ENCODE results near the gene CDC42BPB. TPM values are rescaled to one million over a fixed set of nuclear protein-coding genes. Genes with fewer than 3 reads are reported as not detected.

CDC42BPB gene
- total RNA-seq, 2 experiments from 2014 or later, result 6.6 to 7.6 TPM

DNA sequence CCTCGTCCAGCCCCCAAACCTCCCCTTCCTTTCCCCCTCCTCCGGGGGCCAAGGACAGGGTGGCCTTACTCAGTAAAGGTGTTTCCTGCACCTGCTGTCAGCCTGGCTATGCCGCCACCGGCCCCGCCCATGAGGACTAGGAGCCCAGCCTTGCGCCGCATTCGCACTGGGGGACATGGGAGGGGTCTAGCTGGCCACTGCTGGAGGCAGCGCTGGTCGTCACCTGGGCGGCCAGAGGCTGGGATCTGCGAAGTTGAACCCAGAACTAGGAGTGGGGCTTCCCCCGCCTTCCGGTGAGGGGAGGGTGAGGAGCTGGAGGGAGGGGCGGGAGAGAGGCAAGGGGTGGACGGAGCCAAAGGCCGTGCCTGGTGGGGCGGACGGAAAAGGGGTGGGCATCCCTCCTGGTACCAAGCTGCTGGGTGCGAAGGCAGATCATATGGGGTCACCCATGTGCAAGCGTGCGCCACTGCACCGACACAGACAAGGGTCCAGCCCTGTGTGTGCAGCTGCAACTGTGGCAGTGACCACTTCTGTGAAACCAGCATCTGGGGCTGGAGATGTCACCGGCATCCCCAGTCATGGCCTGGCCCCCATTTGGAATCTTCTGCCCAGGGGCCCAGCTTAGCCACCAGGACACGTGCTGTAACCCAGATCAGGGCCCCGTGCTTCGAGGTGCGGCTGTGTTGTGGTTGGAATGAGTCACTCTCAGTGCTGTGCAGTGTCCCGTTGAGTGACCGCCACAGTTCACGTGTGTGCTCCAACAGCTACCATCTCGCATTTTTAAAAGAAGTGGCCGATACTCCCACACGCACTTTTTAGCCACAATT is 126.4 kb downstream of the CDC42BPB start:
- Mint-ChIP-seq H3K4me1 (ENCODE audit: low read depth) (peaks cover 7% of the 10 kb centered on the region), H3K4me3 (peak overlapping the region; percentile 30), H3K27ac (no peak overlapping the region), H3K27me3 (peaks cover 16% of the 10 kb centered on the region), H3K36me3 (ENCODE audit: low read depth) (no peaks in the 10 kb centered on the region), H3K9me3 (no peaks in the 10 kb centered on the region)
- CTCF ChIA-PET, result no interaction called here
- TF ChIP-seq, protein P1, sequence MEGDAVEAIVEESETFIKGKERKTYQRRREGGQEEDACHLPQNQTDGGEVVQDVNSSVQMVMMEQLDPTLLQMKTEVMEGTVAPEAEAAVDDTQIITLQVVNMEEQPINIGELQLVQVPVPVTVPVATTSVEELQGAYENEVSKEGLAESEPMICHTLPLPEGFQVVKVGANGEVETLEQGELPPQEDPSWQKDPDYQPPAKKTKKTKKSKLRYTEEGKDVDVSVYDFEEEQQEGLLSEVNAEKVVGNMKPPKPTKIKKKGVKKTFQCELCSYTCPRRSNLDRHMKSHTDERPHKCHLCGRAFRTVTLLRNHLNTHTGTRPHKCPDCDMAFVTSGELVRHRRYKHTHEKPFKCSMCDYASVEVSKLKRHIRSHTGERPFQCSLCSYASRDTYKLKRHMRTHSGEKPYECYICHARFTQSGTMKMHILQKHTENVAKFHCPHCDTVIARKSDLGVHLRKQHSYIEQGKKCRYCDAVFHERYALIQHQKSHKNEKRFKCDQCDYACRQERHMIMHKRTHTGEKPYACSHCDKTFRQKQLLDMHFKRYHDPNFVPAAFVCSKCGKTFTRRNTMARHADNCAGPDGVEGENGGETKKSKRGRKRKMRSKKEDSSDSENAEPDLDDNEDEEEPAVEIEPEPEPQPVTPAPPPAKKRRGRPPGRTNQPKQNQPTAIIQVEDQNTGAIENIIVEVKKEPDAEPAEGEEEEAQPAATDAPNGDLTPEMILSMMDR (IDR thresholded peaks at IDR 0.05), result no peak
- POLR2A ChIA-PET, result interaction anchor here (0.6 kb wide), 1 partner anchor 402 kb away, joined by 3 read pairs; no protein-coding TSS in a partner anchor
- Histone ChIP-seq H3K27me3 (ENCODE audit: control insufficient read depth in 1 of 2, insufficient read depth in 2 of 2, low read length in 2 of 2) (peaks cover 25 to 29% of the 10 kb centered on the region in 2 experiments), H3K36me3 (ENCODE audit: insufficient read depth, low read length) (no peaks in the 10 kb centered on the region), H3K4me1 (ENCODE audit: insufficient read depth, low read length) (peaks cover 29% of the 10 kb centered on the region), H3K9me3 (ENCODE audit: control insufficient read depth in 1 of 2, insufficient read depth in 1 of 2, low read length in 2 of 2) (peaks cover 0 to 19% of the 10 kb centered on the region in 2 experiments), H3K27ac (ENCODE audit: low read depth in 1 of 2, low read length in 2 of 2) (no peak overlapping the region), H3K4me3 (ENCODE audit: low read length) (no peak overlapping the region)
- no peak for DNase-seq
- intact Hi-C loops (cut with DNase I, micrococcal nuclease), result no loop called here
- ATAC-seq (ENCODE audit: poor library complexity), result no peak

DNA sequence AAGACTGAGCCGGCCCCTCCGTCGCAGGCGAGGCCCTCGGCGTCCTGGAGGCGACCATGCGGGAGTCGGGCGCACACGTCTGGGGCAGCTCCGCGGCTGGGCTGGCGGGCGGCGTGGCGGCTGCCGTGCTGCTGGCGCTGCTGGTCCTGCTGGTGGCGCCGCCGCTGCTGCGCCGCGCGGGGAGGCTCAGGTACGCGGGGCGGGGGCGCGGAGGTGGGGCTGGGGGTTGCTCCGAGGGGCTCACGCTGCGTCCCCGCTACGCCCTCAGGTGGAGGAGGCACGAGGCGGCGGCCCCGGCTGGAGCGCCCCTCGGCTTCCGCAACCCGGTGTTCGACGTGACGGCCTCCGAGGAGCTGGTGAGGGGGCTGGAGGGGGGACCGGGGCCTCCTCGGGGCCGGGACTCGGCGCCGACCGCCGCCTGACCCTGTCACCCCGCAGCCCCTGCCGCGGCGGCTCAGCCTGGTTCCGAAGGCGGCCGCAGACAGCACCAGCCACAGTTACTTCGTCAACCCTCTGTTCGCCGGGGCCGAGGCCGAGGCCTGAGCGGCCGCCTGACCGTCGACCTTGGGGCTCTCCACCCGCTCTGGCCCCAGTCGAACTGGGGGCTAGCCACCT is 127.1 kb downstream of the CDC42BPB start:
- peaks cover 10% of the 10 kb centered on the region for H3K4me1 Mint-ChIP-seq (ENCODE audit: low read depth)
- H3K27ac Mint-ChIP-seq, result no peak overlapping the region
- no peak overlapping the region for H3K4me3 Mint-ChIP-seq
- ChIA-PET CTCF (no interaction called here), POLR2A (interaction anchor here (0.6 kb wide), 1 partner anchor 403 kb away, joined by 3 read pairs; no protein-coding TSS in a partner anchor)
- no peaks in the 10 kb centered on the region for H3K36me3 Mint-ChIP-seq (ENCODE audit: low read depth)
- H3K9me3 Mint-ChIP-seq, result no peaks in the 10 kb centered on the region
- H3K4me1 ChIP-seq (ENCODE audit: insufficient read depth, low read length), result peaks cover 29% of the 10 kb centered on the region
- intact Hi-C loops (cut with DNase I, micrococcal nuclease), result no loop called here
- no peak overlapping the region for H3K27ac ChIP-seq (ENCODE audit: low read depth in 1 of 2, low read length in 2 of 2)
- H3K9me3 ChIP-seq (ENCODE audit: control insufficient read depth in 1 of 2, insufficient read depth in 1 of 2, low read length in 2 of 2), result peaks cover 0 to 19% of the 10 kb centered on the region in 2 experiments
- ATAC-seq (ENCODE audit: poor library complexity) (no peak), DNase-seq (peak in 2 of 14 experiments; percentile 12 to 44)
- TF ChIP-seq, protein P1 (IDR thresholded peaks at IDR 0.05), result no peak
- no peaks in the 10 kb centered on the region for H3K36me3 ChIP-seq (ENCODE audit: insufficient read depth, low read length)
- peaks cover 30 to 31% of the 10 kb centered on the region in 2 experiments for H3K27me3 ChIP-seq (ENCODE audit: control insufficient read depth in 1 of 2, insufficient read depth in 2 of 2, low read length in 2 of 2)
- no peak overlapping the region for H3K4me3 ChIP-seq (ENCODE audit: low read length)
- H3K27me3 Mint-ChIP-seq, result peaks cover 20% of the 10 kb centered on the region

DNA sequence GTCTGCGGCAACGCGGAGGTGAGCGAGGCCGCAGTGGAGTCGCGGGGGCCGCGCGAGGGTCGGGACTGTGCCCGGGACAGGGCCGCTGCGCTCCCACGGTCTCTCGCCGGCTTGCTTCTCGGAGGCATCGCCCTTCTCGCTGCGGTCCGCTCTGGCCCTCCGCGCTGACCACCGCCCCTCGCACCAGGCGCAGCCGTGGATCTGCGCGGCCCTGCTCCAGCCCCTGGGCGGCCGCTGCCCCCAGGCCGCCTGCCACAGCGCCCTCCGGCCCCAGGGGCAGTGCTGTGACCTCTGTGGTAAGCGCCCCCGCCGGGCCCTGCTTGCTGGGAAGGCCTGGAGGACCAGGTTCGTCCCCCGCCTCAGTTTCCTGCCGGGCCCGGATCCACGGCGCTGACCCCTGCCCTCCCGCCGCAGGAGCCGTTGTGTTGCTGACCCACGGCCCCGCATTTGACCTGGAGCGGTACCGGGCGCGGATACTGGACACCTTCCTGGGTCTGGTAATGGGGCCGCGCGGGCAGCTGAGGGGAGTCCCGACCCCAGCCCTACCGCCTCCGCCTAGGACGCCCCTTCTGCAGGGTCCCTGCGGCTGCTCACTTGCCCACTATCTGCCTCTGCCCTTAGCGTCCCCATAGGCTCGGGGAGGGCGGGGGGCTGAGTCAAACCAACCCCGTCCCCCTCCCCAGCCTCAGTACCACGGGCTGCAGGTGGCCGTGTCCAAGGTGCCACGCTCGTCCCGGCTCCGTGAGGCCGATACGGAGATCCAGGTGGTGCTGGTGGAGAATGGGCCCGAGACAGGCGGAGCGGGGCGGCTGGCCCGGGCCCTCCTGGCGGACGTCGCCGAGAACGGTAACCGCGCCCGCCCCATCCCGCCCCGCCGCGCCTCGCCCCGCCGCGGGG is 127.9 kb downstream of the CDC42BPB start:
- no peak overlapping the region for H3K4me3 Mint-ChIP-seq
- TF ChIP-seq, protein P1 (IDR thresholded peaks at IDR 0.05), result no peak
- intact Hi-C loops (cut with DNase I, micrococcal nuclease), result loop anchor here in 1 of 2 experiments (5.0 to 10.0 kb wide), 2 partner anchors 335 to 407 kb away; partner anchors contain the start of gene RCOR1
- peaks cover 23% of the 10 kb centered on the region for H3K27me3 Mint-ChIP-seq
- peaks cover 31% of the 10 kb centered on the region for H3K4me1 ChIP-seq (ENCODE audit: insufficient read depth, low read length)
- DNase-seq (no peak), ATAC-seq (ENCODE audit: poor library complexity) (no peak)
- no peak overlapping the region for H3K27ac ChIP-seq (ENCODE audit: low read depth in 1 of 2, low read length in 2 of 2)
- H3K9me3 Mint-ChIP-seq, result no peaks in the 10 kb centered on the region
- ChIA-PET CTCF (no interaction called here), POLR2A (no interaction called here)
- H3K4me1 Mint-ChIP-seq (ENCODE audit: low read depth), result peaks cover 11% of the 10 kb centered on the region
- H3K36me3 Mint-ChIP-seq (ENCODE audit: low read depth), result no peaks in the 10 kb centered on the region
- peaks cover 0 to 19% of the 10 kb centered on the region in 2 experiments for H3K9me3 ChIP-seq (ENCODE audit: control insufficient read depth in 1 of 2, insufficient read depth in 1 of 2, low read length in 2 of 2)
- H3K4me3 ChIP-seq (ENCODE audit: low read length), result peak overlapping the region; percentile 36
- no peak overlapping the region for H3K27ac Mint-ChIP-seq
- no peaks in the 10 kb centered on the region for H3K36me3 ChIP-seq (ENCODE audit: insufficient read depth, low read length)
- peaks cover 35% of the 10 kb centered on the region in 2 experiments for H3K27me3 ChIP-seq (ENCODE audit: control insufficient read depth in 1 of 2, insufficient read depth in 2 of 2, low read length in 2 of 2)
